GM21423 (cell line): ENCODE measurements around the gene UTP14C.
"Not testable (repeated sequence)": the region's sequence is repeated elsewhere in the genome, so short reads cannot be mapped to it uniquely, and the experiment has no call there.

ENCODE experiments used
- ATAC-seq: cut with Tn5 transposase; IDR thresholded peaks from one replicate; pipeline ENCODE4 v1.9.1; 2021; ENCODE audit warnings: mild to moderate bottlenecking, moderate library complexity; ENCODE audit not compliant: unreplicated experiment

The UTP14C gene

DNA sequence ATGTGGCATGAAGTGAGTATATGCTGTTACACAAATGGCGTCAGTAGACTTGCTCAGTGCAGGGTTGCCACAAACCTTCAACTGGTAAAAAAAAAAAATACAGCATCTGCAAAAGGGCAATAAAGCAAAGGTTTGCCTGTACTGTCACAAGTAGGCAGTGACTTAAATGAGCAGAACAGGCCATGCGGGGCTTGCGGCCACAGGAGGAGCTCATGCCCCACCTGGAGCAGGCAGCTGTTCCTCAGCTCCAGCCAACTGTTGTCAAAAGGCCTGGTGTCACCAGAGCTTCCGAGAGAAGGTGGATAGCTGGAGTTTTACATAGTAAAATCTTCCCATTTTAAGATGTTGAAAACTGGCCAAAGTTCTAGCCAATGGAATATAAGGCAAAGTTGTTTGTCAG lies 20.9 kb upstream of the UTP14C start:
- no peak for ATAC-seq

- no peak for ATAC-seq
Measured at GRCh38 chr13:52004511-52005170, 19.9 kb upstream of the UTP14C start.

- ATAC-seq, result no peak
Measured at GRCh38 chr13:52005841-52006522, 18.5 kb upstream of the UTP14C start.

DNA sequence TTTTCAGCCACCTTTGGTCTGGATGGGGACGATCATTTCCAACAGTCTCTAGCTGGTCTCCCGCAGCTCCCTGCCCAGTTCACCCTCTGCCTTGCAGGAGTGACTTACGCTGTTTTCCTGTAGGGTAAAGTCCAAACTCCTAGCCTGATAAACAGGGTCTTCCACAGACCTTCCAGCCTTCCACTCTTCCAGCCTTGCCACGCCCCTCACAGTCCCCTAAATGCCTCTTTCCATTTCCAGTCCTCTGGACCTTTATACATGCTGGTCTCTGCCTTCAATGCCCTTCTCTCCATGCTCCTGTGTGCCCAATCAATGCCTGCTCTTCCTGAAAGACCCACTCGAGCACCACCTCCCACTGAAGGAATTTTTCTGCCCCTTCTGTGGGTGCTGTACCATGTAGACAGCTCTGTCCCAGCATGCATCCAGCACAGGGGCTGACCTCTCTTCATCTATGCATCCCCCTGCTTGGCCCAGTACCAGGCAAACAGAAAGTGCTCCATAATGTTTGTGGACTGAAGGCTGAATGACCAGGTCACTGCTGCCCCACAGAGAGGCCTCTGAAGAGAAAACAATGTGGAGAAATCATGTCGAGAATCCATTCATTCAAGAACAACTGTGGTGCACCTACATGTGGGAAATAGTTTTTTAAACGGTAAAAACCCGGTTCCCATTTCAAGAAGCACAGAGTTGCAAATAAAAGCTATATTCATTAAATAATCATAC lies 17.8 kb upstream of the UTP14C start:
- no peak for ATAC-seq

GRCh38 chr13:52009946-52010345 lies 14.5 kb upstream of the UTP14C start:
- no peak for ATAC-seq

DNA sequence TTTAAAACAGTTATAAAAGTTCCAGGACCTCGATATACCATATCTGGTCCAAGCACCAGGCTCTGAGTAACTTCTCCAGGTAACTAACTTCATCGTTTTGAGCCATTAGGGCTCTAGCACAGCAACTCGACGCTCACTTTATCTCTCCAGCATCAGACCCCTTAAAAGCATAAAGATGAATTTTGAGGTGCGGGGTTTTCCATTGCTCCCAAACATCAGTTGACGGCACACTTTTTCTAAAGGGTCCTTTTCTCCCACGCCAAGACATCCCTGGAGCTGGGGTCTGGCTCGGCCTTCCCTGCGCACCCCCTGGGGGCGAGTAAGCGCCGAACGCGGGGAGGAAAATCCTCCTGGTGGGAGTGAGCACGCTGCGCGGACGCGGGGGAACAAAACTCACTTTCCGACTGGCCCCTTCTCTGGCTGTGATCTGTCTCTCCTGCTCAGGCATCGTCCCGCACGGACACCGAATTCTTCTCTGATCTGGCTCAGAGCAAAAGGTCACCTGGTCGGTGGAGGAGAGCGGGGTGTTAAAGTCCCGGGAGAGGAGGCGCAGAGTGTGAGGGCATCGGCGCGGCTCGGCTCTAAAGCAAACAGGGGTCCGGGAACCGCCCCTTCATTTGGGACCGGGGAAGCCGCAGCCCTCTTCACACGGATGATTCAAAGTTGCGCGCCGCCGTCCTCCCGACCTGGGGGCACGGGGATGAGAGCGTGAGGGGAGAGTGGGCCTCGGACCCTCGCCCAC lies 13.4 kb upstream of the UTP14C start, which contains the start of gene ATP7B:
ATP7B (minus strand) TSS at position 561 of the 742 bp plus-strand sequence; CDS start at position 448, 113 bp downstream.
- ATAC-seq, result no peak

- ATAC-seq, result peak; percentile 100
Measured at GRCh38 chr13:52011632-52012511, 12.6 kb upstream of the UTP14C start, which contains the start of gene ALG11. ALG11 (plus strand) TSS chr13:52012398; CDS start chr13:52012419, 21 bp downstream.

DNA sequence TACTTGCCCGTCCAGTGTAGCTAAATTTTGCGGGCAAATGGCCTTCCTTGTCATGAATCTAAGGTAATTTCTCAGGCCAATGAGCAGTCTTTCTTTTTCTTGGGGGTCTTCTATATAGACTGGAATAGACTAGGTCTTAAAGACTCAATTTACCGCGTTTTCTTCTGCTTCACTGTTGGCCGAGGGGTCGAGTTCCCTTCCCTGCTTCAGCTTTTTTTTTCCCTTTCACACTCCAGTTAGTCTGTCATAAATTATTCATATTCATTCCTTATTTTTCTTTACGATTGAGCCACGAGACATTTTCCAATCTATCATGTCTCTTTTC lies 12.0 kb upstream of the UTP14C start:
- no peak for ATAC-seq

DNA sequence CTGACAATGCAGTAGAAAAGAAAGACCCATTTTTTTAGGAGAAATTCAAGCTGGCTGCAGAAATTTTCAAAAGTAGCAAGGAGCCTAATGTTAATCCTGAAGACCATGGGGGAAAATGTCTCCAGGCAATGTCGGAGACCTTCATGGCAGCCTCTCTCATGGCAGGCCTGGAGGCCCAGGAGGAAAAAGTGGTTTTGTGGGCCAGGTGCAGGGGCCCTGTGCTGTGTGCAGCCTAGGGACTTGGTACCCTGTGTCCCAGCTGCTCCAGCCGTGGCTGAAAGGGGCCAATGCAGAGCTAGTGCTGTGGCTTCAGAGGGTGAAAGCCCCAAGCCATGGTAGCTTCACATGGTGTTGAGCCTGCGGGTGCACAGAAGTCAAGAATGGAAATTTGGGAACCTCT lies 8.2 kb upstream of the UTP14C start:
- no peak for ATAC-seq

DNA sequence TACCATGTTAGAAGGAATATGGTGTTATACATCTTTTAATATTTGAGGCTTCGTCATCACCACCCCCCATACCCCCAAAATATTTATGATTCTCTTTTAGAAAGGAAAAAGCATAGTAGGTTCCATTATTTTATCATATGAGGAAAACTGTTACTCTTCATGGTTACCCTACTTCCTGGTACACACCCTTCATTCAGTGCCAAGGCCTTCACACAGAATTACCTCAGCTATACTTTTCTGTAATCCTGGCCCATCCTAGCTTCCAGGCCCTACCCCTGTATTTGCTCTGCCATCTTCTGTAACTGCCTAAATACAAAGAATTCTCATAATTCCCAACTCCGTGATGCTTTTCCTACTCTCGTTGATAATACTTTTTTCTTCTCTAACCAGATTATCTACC lies 4.3 kb upstream of the UTP14C start:
- no peak for ATAC-seq

DNA sequence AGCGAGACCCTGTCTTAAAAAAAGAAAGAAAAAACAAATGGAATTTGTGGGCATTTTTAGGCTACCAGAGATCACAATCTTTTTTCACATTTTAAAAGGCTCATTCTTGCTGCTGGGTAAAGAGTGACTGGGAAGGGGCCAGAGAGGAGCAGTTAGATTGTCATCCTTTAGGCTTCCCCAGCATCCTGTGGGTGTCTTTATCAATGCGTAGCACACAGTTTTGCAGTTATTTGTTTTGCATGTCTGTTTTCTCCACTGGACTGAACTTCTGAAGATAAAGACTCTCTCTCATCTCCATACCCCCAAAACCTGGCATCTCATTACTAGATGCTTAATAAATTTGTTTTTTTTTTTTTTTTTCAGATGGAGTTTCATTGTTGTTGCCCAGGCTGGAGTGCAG lies 2.1 kb upstream of the UTP14C start:
- no peak for ATAC-seq

GRCh38 chr13:52025475-52026245 lies 1.2 kb downstream of the UTP14C start:
- no peak for ATAC-seq

DNA sequence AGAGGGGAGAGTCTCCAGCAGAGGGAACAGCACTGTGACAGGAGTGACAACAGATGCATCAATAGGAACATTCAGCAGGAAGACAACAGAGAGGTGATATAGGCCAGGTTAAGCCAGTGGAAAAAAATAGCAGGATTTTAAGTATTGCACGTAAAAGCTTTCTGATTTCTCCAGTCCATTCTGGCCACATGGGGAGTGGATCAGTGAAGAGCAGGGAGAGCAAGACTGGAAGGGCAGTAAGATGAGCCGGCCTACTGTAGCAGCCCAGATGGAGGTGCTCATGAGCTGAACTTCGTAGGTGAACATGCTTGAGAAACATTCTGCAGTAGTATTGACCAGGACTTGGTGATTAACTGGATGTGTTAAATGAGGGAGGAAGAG lies 1.7 kb downstream of the UTP14C start:
- no peak for ATAC-seq

GRCh38 chr13:52027832-52028231 lies 3.3 kb downstream of the UTP14C start:
- ATAC-seq, result no peak

DNA sequence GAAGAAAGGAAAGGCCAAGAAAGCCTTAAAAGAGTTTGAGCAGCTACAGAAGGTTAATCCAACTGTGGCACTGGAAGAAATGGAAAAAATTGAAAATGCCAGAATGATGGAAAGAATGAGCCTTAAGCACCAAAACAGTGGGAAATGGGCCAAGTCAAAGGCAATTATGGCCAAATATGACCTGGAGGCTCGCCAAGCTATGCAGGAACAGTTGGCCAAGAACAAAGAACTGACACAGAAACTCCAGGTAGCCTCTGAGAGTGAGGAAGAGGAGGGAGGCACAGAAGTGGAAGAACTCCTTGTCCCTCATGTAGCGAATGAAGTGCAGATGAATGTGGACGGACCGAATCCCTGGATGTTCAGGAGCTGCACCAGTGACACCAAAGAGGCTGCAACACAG lies 5.1 kb downstream of the UTP14C start:
- no peak for ATAC-seq

- ATAC-seq, result not testable (repeated sequence)
Measured at GRCh38 chr13:52030401-52030800, 5.9 kb downstream of the UTP14C start.

DNA sequence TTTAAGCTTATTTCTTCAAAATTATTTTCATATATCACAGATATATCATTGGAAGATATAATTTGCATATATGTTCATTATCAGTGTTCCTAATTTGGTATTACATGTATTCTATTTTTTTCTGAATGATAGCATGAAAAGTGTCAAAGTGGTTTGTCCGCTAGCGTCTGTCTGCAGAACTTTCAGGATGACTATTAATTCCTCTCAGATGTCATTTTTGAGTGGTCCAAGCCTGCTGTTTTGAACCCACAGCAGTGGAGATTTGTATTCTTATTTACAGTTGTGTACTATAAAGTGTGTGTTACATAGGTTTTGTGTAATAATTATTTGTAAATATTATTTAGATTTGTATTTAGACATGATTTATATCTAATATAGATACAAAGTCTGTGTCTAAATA lies 8.5 kb downstream of the UTP14C start:
- ATAC-seq, result no peak

DNA sequence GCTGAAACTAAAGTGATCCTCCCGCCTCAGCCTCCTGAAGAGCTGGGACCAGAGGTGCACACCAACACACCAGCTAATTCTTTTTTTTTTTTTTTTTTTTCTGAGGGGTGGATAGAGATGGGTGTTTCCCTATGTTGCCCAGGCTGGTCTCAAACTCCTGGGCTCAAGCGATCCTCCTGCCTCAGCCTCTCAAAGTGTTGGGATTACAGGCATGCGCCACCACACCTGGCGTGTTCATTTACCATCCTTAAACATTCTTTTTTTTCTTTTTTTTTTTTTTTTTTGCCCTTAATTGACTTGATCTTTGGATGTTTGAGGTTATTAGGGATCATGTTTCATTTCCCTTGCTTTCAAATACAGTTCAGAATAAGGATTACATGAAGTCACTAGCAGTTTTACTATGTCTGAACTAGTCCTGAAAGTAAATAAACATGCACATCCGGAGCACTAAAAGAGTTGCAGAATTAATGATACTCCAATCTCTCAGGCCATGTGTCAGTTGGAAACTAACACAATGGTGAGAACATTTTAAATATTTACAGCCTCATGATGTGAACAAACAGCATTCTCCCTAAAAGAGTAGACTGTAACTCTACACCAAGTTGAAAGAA lies 10.2 kb downstream of the UTP14C start:
- no peak for ATAC-seq

GRCh38 chr13:52036037-52036436 lies 11.5 kb downstream of the UTP14C start:
- no peak for ATAC-seq
